Retinal pigment epithelial cell (primary cell): Measurements from ENCODE around the gene LCN12.

Experiments used
- DNase-seq: peaks from one replicate; pipeline ENCODE4 v3.0.0-alpha.2; 2010; ENCODE audit warnings: low read depth
- H3K4me3 ChIP-seq: 2 replicates; pipeline ENCODE4 v1.5.1; 2011; ENCODE audit warnings: mild to moderate bottlenecking, low read length, control low read depth, moderate library complexity
- CTCF ChIP-seq: conservative IDR thresholded peaks from 2 replicates; pipeline ENCODE4 v1.5.1; 2011; ENCODE audit warnings: low read depth, low read length, control low read depth, inconsistent platforms

LCN12 gene

GRCh38 chr9:136965771-136966484, 13.9 kb downstream of the LCN12 start:
- TF ChIP-seq CTCF, result no peak
- DNase-seq, result no peak
- peak overlapping the region; percentile 4 for H3K4me3 ChIP-seq

- TF ChIP-seq CTCF, result no peak
- H3K4me3 ChIP-seq, result no peak overlapping the region
- DNase-seq, result no peak
Measured at GRCh38 chr9:136968333-136969127, 16.5 kb downstream of the LCN12 start.

- TF ChIP-seq CTCF, result no peak
- no peak overlapping the region for H3K4me3 ChIP-seq
- no peak for DNase-seq
Measured at GRCh38 chr9:136969150-136969549, 17.1 kb downstream of the LCN12 start.

GRCh38 chr9:136969774-136970173, 17.7 kb downstream of the LCN12 start:
- no peak for TF ChIP-seq CTCF
- no peak overlapping the region for H3K4me3 ChIP-seq
- no peak for DNase-seq

- no peak for DNase-seq
- TF ChIP-seq CTCF, result no peak
Measured at GRCh38 chr9:136970361-136970760, 18.3 kb downstream of the LCN12 start.

GRCh38 chr9:136971746-136972145, 19.7 kb downstream of the LCN12 start:
- DNase-seq, result no peak
- no peak for TF ChIP-seq CTCF
- no peak overlapping the region for H3K4me3 ChIP-seq

More at GRCh38 chr9:136970361-136970760, 18.3 kb downstream of the LCN12 start:
- H3K4me3 ChIP-seq, result no peak overlapping the region

GRCh38 chr9:136972335-136972734, 20.3 kb downstream of the LCN12 start:
- H3K4me3 ChIP-seq, result no peak overlapping the region
- no peak for TF ChIP-seq CTCF

More at GRCh38 chr9:136972335-136972734, 20.3 kb downstream of the LCN12 start:
- no peak for DNase-seq
